Head of caudate nucleus (tissue), 42 donors: ENCODE data around the gene BRIP1.
"Not testable (repeated sequence)": the region's sequence is repeated elsewhere in the genome, so short reads cannot be mapped to it uniquely, and the experiment has no call there.

Source experiments
- DNase-seq, 42 donors: peaks; one replicate each; pipeline versions ENCODE4 v3.0.0 to v3.0.0-alpha.2; 2020 to 2021; ENCODE audit warnings: mixed read lengths in 7 of 42
- intact Hi-C: fragments of 100-400 bp; cut with DNase I; formaldehyde crosslinking; loops from one replicate; pipeline ENCODE4 v1.15.0; 2022

The BRIP1 gene

DNA sequence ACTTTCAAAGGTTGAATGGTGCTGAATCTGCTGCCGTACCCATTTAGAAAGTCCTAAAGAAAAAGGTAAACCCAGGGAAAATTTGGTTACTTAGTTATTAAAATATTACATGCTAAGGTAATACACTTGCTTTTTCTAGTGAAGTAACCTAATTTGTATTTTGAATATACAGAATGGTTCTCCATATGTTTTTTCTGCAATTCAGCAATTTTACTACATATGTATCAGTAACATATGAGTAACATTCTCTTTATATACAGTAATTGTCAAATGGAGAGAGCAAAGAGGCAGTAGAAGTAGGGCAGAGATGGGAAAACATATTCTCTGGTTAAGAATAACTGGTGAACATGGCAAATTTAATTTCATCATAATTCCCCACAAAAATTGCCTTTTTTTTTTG lies 177.2 kb downstream of the BRIP1 start:
- DNase-seq = no peak
- intact Hi-C loops = no loop called here

DNA sequence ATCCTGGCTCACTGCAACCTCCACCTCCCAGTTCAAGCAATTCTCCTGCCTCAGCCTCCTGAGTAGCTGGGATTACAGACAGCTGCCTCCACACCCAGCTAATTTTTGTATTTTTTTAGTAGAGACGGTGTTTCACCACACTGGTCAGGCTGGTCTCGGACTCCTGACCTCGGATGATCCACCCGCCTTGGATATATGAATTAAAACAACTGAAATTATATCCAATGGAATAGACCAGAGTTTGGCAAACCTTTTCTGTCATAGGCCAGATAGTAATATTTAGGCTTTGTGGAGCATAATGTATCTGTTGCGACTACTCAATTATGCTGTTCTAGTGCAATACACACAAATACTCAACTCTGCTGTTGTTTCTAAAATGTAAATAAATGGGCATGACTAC lies 178.5 kb downstream of the BRIP1 start:
- no peak for DNase-seq

DNA sequence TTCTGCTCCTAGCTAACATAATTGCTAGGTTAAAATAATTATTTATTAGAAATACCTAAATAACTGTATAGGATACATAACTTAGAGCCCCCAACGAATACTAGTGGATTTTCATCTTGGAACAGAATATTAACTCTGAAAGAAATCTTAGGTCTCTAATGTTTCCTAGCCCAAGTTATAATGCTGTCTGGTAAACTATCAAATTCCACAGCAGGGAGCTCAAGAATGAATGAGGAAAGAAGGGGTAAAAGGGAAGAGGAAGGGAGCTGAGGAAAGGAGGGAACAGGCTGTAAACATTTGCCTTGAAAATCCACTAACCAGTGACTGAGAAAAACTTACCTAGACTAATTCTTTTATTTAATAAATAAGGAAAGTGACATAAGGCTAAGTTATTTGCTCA lies 179.2 kb downstream of the BRIP1 start:
- intact Hi-C loops = no loop called here
- no peak for DNase-seq

More for the DNA sequence above, 178.5 kb downstream of the BRIP1 start:
- intact Hi-C loops = no loop called here

DNA sequence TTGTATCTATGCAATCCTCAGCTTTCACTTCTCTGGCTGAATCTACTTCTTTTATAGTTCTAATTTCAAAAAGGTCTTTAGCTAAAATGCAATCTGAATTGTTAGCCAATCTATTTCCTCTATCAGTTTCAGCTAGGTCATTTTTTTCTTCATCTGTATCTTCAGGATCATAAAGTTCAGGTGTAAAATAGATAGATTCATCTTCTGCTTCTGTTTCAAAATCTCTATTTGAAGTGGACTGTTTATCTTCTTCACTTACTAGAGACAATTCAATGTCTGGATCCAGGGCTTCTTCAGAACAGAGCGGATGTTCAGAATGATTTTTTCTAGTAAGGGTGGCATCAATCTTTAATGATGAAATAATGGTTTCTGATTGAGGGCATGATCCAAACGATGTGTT lies 179.9 kb downstream of the BRIP1 start:
- intact Hi-C loops = no loop called here
- DNase-seq = no peak

DNA sequence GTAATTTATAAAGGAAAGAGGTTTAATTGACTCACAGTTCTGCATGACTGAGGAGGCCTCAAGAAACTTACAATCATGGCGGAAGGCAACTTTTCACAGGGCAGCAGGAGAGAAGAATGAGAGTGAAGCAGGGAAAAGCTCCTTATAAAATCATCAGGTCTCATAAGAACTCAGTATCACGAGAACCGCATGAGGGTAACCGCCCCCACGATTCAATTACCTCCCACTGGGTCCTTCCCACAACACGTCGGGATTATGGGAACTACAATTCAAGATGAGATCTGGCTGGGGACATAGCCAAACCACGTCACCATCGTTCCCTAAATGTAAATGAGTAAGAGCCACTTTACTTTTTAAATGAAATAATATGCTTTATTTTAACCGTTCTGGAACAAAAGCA lies 182.4 kb downstream of the BRIP1 start:
- peak in 35 of 42 donors; percentile 3 to 63 (median 22) for DNase-seq
- intact Hi-C loops = no loop called here

DNA sequence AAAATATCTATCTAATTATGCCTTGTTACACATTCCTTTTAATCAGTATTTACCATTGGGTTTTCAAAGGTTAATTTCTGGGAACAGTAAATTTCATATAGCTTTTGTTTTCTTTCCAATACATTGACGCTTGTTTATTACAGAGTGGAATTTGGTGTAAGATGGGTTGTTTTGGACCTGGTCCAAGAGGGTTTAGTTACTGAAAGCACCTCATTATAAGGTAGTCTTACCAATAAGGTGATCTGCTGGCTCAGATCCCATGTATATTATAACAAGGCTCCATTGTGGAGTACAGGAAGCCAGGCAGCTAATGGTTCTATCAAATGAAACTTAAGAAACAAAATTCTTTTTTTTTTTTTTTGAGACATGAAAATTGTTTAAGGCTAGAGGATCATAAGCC lies 185.0 kb downstream of the BRIP1 start:
- no peak for DNase-seq
- intact Hi-C loops = no loop called here

DNA sequence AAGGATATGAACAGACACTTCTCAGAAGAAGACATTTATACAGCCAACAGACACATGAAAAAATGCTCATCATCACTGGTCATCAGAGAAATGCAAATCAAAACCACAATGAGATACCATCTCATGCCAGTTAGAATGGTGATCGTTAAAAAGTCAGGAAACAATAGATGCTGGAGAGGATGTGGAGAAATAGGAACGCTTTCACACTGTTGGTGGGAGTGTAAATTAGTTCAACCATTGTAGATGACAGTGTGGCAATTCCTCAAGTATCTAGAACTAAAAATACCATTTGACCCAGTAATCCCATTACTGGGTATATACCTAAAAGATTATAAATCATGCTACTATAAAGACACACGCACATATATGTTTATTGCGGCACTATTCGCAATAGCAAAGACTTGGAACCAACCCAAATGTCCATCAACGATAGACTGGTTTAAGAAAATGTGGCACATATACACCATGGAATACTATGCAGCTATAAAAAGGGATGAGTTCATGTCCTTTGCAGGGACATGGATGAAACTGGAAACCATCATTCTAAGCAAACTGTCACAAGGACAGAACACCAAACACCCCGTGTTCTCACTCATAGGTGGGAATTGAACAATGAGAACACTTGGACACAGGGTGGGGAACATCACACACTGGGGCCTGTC lies 186.0 kb downstream of the BRIP1 start:
- DNase-seq, intact Hi-C loops: not testable (repeated sequence)

DNA sequence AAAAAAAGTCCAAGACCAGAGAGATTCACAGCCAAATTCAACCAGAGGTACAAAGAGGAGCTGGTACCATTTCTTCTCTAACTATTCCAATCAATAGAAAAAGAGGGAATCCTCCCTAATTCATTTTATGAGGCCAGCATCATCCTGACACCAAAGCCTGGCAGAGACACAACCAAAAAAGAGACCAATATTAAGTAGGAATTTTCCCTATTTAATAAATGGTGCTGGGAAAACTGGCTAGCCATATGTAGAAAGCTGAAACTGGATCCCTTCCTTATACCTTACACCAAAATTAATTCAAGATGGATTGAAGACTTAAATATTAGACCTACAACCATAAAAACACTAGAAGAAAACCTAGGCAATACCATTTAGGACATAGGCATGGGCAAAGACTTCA lies 186.8 kb downstream of the BRIP1 start:
- DNase-seq, intact Hi-C loops: not testable (repeated sequence)

DNA sequence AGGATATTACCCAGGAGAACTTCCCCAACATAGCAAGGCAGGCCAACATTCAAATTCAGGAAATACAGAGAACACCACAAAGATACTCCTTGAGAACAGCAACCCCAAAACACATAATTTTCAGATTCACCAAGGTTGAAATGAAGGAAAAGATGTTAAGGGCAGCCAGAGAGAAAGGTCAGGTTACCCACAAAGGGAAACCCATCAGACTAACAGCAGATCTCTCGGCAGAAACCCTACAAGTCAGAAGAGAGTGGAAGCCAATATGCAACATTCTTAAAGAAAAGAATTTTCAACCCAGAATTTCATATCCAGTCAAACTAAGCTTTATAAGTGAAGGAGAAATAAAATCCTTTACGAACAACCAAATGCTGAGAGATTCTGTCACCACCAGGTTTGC lies 188.7 kb downstream of the BRIP1 start:
- intact Hi-C loops = not testable (repeated sequence)

DNA sequence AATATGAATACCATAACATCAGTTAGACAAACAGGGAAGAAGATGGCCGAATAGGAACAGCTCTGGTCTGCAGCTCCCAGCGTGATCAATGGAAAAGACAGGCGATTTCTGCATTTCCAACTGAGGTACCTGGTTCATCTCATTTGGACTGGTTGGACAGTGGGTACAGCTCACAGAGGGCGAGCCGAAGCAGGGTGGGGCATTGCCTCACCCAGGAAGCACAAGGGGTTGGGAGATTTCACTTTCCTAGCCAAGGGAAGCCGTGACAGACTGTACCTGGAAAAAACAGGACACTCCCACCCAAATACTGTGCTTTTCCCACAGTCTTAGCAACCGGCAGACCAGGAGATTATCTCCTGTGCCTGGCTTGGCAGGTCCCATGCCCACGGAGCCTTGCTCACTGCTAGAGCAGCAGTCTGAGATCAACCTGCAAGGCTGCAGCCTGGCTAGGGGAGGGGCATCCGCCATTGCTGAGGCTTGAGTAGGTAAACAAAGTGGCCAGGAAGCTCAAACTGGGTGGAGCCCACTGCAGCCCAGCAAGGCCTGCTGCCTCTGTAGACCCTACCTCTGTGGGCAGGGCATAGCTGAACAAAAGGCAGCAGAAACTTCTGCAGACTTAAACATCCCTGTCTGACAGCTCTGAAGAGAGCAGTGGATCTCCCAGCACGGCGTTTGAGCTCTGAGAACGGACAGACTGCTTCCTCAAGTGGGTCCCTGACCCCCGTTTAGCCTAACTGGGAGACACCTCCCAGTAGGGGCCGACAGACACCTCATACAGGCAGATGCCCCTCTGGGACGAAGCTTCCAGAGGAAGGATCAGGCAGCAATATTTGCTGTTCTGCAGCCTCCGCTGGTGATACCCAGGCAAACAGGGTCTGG lies 190.1 kb downstream of the BRIP1 start:
- DNase-seq, intact Hi-C loops: not testable (repeated sequence)

More for the DNA sequence above, 188.7 kb downstream of the BRIP1 start:
- not testable (repeated sequence) for DNase-seq

DNA sequence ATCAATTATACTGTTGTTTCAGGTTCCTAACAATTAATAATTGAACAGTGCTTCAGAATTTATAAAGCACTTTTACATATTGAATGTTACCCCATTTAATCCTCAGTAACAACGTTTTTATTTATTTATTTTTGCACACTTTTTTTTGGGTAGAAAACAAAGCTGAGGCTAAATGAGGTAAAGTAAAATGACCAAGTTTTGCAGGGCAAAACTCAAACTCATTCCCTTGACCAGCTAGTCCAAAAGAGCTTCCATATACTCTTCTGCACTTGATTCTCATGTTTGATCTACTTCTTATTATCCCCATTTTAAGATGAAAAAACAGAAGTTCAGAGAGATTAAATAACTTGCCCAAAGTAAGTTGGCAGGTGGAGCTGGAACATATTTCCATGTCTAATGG lies 191.2 kb downstream of the BRIP1 start:
- intact Hi-C loops = no loop called here
- no peak for DNase-seq

DNA sequence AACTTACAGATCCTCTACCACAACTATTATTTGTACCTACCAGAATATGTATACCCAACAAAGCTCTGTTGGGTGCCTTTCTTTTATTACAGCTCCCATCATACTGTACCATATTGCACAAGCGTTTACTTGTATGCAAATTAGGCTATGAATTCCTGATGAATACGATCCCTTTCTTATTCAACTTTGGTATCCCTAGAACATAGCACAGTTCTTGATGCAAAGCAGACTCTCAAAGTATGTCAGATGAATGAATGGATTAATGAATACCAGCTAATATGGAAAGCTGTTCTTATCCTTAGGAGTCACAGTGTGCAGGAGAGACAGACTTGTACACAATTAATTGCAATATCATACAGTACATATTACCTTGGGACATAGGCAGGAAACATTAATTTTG lies 192.6 kb downstream of the BRIP1 start:
- intact Hi-C loops = no loop called here
- no peak for DNase-seq

DNA sequence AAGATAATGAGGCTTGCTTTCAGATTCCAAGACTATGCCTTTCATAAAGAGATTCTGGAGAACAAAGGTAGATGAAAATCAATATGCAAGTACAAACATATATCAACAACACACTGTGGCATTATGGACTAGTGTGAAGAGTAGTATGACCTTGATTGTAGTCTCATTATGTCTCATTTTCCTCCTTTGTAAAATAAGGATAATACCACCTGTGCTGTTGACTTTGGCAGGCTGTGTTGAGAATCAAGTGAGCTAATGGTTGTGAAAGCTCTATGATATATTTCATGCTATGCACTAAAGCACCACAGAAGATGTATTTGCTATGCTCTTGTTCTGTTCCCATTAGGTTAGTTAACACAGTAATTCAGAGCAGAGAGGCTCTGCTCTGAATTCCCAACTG lies 193.8 kb downstream of the BRIP1 start:
- no peak for DNase-seq
- intact Hi-C loops = no loop called here

DNA sequence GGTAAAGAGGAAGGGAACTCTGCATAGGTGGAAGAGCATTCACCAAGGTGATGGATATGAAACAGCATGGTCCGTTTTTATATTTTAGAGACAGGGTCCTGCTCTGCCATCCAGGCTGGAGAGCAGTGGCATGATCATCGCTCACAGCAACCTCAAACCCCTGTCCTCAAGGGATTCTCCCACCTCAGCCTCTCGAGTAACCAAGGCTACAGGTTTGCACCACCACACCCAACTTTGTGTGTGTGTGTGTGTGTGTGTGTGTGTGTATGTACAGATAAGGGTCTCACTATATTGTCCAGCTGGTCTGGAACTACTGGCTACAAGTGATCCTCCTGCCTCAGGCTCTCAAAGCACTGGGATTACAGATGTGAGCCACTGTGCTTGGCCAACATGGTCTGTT lies 194.8 kb downstream of the BRIP1 start:
- intact Hi-C loops = no loop called here
- no peak for DNase-seq

DNA sequence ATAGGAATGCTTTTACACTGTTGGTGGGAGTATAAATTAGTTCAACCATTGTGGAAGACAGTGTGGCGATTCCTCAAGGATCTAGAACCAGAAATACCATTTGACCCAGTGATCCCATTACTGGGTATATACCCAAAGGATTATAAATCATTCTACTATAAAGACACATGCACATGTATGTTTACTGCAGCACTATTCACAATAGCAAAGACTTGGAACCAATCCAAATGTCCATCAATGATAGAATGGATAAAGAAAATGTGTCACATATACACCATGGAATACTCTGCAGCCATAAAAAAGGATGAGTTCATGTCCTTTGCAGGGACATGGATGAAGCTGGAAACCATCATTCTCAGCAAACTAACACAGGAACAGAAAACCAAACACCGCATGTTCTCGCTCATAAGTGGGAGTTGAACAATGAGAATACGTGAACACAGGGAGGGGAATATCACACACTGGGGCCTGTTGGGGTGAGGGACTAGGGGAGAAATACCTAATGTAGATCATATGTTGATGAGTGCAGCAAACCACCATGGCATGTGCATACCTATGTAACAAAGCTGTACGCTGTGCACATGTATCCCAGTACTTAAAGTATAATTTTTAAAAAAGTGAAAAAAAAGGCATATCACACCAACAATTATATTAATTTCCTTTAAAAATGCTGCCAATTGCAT lies 196.8 kb downstream of the BRIP1 start:
- intact Hi-C loops, DNase-seq: not testable (repeated sequence)

DNA sequence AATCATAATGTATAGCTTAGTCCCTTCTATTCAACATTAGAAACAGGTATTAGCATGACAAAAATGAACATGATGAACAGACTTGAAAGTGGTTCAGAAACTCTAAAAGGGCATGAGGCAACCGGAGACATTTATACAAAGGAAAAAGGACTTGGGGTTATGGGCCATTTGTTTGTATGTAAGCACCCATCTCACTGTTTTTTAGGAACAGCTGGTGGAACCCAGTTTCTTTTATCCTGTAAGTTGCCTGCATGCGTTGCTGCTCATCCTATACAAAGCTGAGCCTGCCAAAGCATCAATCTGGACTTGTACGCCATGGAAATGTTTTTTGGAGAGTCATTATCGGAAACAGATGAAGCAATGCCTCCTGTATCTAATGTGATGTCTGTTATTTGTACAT lies 200.0 kb downstream of the BRIP1 start:
- intact Hi-C loops = no loop called here
- DNase-seq = no peak

DNA sequence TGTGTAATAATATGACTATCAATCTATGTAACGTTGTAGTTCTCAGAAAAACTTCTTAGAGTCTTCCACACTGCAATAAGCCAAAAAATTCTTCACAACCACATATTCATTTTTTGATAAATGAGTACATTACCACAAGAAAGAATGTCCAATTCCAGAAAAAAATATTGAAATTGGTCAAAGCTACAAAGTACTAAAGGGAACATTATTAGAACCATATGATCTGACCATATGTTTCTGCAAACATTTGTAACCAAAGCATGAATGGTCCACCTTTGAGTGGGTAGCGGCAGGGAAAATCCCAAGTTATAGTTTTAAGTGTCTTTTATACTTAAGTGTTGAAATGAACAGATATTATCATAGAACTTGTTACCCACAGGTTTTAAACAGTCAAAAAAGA lies 200.6 kb downstream of the BRIP1 start:
- intact Hi-C loops = no loop called here
- DNase-seq = no peak

DNA sequence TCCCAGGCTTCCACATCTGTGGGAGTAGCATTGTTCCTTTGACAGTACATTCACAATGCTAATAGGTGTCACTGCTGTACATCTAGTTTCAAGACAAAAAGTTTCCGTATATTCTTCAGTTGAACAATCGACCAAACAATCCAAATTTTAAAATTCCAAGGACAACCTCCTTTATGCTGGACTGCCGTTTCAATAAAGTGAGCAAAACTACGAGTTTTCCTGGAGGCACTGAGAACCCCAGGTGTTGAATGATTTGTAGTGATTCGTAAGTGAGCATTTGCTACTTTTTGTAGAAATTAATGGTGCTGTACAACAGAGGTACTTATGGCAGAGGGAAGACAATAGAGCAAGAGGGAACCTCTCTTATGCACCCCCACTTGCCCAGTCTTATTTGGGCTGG lies 201.1 kb downstream of the BRIP1 start:
- DNase-seq = peak in 1 of 42 donors; percentile 7
- intact Hi-C loops = no loop called here

DNA sequence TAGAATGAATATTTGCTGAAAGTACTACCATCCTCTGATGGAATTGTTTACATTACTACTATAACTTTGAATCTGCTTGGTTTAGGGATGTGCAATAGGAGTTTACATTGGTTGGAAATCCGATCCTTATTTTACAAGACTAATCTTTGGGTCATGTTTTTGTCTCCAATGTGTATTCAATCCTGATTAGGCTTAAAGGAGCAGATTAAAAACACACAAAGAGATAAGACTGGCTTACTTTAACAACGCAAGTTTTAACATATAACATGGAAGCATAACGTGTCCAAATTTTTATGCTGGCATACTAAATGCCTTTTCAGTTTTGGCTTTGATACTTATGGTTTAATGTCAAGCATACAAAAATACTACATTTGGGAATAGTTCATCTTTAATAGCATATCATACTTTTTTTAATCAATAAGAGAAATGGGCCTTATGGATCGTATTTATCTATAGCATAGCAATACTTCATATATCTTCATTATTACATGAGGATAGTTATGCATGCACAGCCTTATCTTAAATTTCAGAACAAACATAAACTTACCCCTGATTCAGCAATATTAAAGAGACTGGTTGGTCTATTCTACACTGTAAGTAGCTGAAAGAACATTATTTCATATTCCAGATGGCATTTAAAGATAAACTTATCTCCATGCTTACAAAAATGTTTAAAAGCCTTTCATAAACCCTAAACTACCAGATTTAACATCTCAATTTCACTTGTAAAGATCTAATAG lies 202.4 kb downstream of the BRIP1 start:
- no peak for DNase-seq
- intact Hi-C loops = no loop called here
